ENCODE results near the gene MACROD2.

DNA sequence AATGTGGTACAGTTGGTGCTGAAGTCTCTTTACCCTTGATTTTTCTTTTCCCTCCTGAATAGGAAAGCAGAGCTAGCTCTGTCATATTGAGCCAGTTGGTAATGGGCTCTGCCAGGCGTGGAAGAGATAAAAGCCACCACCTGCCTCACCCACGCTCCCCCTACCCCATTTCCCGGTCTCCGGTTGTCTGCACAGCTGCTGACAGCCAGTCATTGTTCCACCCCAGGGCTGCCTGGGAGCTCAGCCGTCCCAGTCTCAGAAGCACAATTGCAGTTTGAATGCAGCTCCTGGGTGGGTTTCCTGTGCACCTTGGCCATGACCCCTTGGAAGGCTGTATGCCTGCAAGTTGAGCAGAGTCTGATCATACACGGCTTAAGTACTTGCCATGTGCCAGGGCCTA, 1017.2 kb downstream of the MACROD2 start:
- TF ChIP-seq, protein P1, sequence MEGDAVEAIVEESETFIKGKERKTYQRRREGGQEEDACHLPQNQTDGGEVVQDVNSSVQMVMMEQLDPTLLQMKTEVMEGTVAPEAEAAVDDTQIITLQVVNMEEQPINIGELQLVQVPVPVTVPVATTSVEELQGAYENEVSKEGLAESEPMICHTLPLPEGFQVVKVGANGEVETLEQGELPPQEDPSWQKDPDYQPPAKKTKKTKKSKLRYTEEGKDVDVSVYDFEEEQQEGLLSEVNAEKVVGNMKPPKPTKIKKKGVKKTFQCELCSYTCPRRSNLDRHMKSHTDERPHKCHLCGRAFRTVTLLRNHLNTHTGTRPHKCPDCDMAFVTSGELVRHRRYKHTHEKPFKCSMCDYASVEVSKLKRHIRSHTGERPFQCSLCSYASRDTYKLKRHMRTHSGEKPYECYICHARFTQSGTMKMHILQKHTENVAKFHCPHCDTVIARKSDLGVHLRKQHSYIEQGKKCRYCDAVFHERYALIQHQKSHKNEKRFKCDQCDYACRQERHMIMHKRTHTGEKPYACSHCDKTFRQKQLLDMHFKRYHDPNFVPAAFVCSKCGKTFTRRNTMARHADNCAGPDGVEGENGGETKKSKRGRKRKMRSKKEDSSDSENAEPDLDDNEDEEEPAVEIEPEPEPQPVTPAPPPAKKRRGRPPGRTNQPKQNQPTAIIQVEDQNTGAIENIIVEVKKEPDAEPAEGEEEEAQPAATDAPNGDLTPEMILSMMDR (IDR thresholded peaks at IDR 0.05), result no peak
- TF ChIP-seq POLR2A (IDR thresholded peaks at IDR 0.05), result no peak
